Natural killer cell (primary cell): ENCODE data around the gene SLC8B1. TPM values are rescaled to one million over a fixed set of nuclear protein-coding genes. Genes with fewer than 3 reads are reported as not detected.

ENCODE experiments used
- ATAC-seq, 3 donors: fragments of 150-1000 bp in 2 of 3; fragments of 200-7000 bp in 1 of 3; cut with Tn5 transposase; 1 replicate in 1 of 3; 2 replicates in 2 of 3; pipeline ENCODE4 v1.10.0; 2021; ENCODE audit warnings: mild to moderate bottlenecking in 2 of 3, moderate library complexity in 2 of 3
- DNase-seq, 2 donors: peaks; one replicate each; pipeline versions ENCODE4 v3.0.0 to v3.0.0-alpha.2; 2013 to 2021; ENCODE audit warnings: mixed read lengths in 1 of 2
- H3K27ac ChIP-seq: one replicate; pipeline ENCODE4 v1.5.1; 2013; ENCODE audit warnings: mild to moderate bottlenecking, low read length
- H3K27me3 ChIP-seq: one replicate; pipeline ENCODE4 v1.6.1; 2013; ENCODE audit warnings: low read length; ENCODE audit not compliant: control insufficient read depth, insufficient read depth
- H3K36me3 ChIP-seq: one replicate; pipeline ENCODE4 v1.6.1; 2013; ENCODE audit warnings: low read length; ENCODE audit not compliant: control insufficient read depth, insufficient read depth
- H3K4me1 ChIP-seq: one replicate; pipeline ENCODE4 v1.6.1; 2013; ENCODE audit warnings: low read length; ENCODE audit not compliant: control insufficient read depth, insufficient read depth
- H3K4me3 ChIP-seq: one replicate; pipeline ENCODE4 v1.5.1; 2013; ENCODE audit warnings: low read length
- H3K9me3 ChIP-seq: one replicate; pipeline ENCODE4 v1.6.1; 2013; ENCODE audit warnings: low read length; ENCODE audit not compliant: control insufficient read depth, insufficient read depth
- H3K27ac Mint-ChIP-seq, 2 donors: one replicate each; pipeline ENCODE4 v1.8.0; 2022; ENCODE audit warnings: mild to moderate bottlenecking in 2 of 2, mixed read lengths in 2 of 2, moderate library complexity in 1 of 2
- H3K27me3 Mint-ChIP-seq, 2 donors: one replicate each; pipeline ENCODE4 v1.8.0; 2022; ENCODE audit warnings: low read depth in 2 of 2, mixed read lengths in 2 of 2
- H3K36me3 Mint-ChIP-seq: one replicate; pipeline ENCODE4 v1.8.0; 2022; ENCODE audit warnings: mixed read lengths
- H3K4me1 Mint-ChIP-seq, 2 donors: one replicate each; pipeline ENCODE4 v1.8.0; 2022; ENCODE audit warnings: mixed read lengths in 2 of 2
- H3K4me3 Mint-ChIP-seq: one replicate; pipeline ENCODE4 v1.8.0; 2022; ENCODE audit warnings: mild to moderate bottlenecking, moderate library complexity, mixed read lengths
- H3K9me3 Mint-ChIP-seq, 2 donors: one replicate each; pipeline ENCODE4 v1.8.0; 2022; ENCODE audit warnings: mixed read lengths in 2 of 2
- WGBS: methylation state at CpG from one replicate; pipeline ENCODE4 v1.1.7; 2013; ENCODE audit warnings: missing lambda C conversion rate; ENCODE audit not compliant: insufficient coverage; 5-methylcytosine and 5-hydroxymethylcytosine counted together
- intact Hi-C: fragments of 100-400 bp; cut with micrococcal nuclease; formaldehyde crosslinking; loops from one replicate; pipeline ENCODE4 v1.14.2; 2022
- total RNA-seq, 4 donors: library from RNA; stranded (reverse); fragments of 120-200 nt in 1 of 4; gene quantifications; one replicate each; pipeline versions ENCODE4 v1.2.3 to v1.2.4, GENCODE V29; 2013 to 2022
- TF ChIP-seq, protein P1 (sequence below): fragments of 200-600 bp; IDR thresholded peaks from one replicate; pipeline ENCODE4 v1.8.0; 2022; ENCODE audit warnings: antibody characterized with exemption

SLC8B1 gene
- total RNA-seq, 3 donors from 2014 or later (not counting 1 experiment from before 2014, with no cell fraction given) = 26.1 to 34.4 (median 31.2) TPM

- Histone ChIP-seq H3K9me3 (no peaks in the 10 kb centered on the region), H3K4me1 (no peaks in the 10 kb centered on the region), H3K27me3 (no peaks in the 10 kb centered on the region), H3K36me3 (no peaks in the 10 kb centered on the region), H3K4me3 (no peak overlapping the region), H3K27ac (no peak overlapping the region)
- no peaks in the 10 kb centered on the region for H3K4me1 Mint-ChIP-seq
- H3K36me3 Mint-ChIP-seq = no peaks in the 10 kb centered on the region
- no peak overlapping the region for H3K4me3 Mint-ChIP-seq
- intact Hi-C loops = no loop called here
- H3K27ac Mint-ChIP-seq = no peak overlapping the region
- no peaks in the 10 kb centered on the region for H3K9me3 Mint-ChIP-seq
- ATAC-seq = no peak
- no peak for DNase-seq
- WGBS = 94% methylated on average over 12 of the region's 12 CpGs
- no peaks in the 10 kb centered on the region for H3K27me3 Mint-ChIP-seq
- TF ChIP-seq, protein P1, sequence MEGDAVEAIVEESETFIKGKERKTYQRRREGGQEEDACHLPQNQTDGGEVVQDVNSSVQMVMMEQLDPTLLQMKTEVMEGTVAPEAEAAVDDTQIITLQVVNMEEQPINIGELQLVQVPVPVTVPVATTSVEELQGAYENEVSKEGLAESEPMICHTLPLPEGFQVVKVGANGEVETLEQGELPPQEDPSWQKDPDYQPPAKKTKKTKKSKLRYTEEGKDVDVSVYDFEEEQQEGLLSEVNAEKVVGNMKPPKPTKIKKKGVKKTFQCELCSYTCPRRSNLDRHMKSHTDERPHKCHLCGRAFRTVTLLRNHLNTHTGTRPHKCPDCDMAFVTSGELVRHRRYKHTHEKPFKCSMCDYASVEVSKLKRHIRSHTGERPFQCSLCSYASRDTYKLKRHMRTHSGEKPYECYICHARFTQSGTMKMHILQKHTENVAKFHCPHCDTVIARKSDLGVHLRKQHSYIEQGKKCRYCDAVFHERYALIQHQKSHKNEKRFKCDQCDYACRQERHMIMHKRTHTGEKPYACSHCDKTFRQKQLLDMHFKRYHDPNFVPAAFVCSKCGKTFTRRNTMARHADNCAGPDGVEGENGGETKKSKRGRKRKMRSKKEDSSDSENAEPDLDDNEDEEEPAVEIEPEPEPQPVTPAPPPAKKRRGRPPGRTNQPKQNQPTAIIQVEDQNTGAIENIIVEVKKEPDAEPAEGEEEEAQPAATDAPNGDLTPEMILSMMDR = no peak
These were observed 65.5 kb downstream of the SLC8B1 start for GRCh38 chr12:113269257-113269943.

DNA sequence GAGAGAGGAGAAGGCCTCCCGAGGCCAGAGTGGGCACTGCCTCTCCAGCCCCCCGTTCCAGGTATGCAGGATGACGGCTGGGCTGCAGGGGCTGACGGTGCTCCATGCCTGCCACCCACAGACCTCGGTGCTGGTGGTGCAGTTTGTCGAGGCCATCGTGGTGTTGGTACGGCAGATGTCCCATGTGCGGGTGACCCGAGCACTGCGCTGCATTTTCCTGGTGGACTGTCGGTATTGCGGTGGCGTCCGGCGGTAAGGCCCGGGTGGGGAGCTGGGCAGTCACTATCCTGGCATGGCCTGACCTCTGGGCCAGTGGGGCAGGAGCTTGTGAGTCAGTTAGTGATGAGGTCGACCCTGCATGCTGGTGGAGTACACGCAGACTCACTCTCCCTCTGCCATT is 66.3 kb downstream of the SLC8B1 start:
- H3K36me3 Mint-ChIP-seq = no peaks in the 10 kb centered on the region
- no peaks in the 10 kb centered on the region for H3K27me3 ChIP-seq
- no peak for ATAC-seq

GRCh38 chr12:113268136-113268535 is 66.8 kb downstream of the SLC8B1 start:
- Histone ChIP-seq H3K36me3 (no peaks in the 10 kb centered on the region), H3K27ac (no peak overlapping the region), H3K9me3 (no peaks in the 10 kb centered on the region), H3K27me3 (no peaks in the 10 kb centered on the region), H3K4me1 (no peaks in the 10 kb centered on the region), H3K4me3 (no peak overlapping the region)
- intact Hi-C loops = no loop called here
- 96% methylated on average over 12 of the region's 12 CpGs for WGBS
- no peak for ATAC-seq
- TF ChIP-seq, protein P1 = no peak
- DNase-seq = no peak
- no peaks in the 10 kb centered on the region for H3K27me3 Mint-ChIP-seq
- H3K27ac Mint-ChIP-seq = no peak overlapping the region
- H3K9me3 Mint-ChIP-seq = no peaks in the 10 kb centered on the region
- no peak overlapping the region for H3K4me3 Mint-ChIP-seq
- H3K4me1 Mint-ChIP-seq = no peaks in the 10 kb centered on the region
- H3K36me3 Mint-ChIP-seq = no peaks in the 10 kb centered on the region

More for the DNA sequence above, 66.3 kb downstream of the SLC8B1 start:
- no peaks in the 10 kb centered on the region for H3K27me3 Mint-ChIP-seq
- H3K4me1 Mint-ChIP-seq = no peaks in the 10 kb centered on the region
- no peak overlapping the region for H3K4me3 Mint-ChIP-seq
- H3K27ac Mint-ChIP-seq = no peak overlapping the region
- TF ChIP-seq, protein P1 = no peak
- intact Hi-C loops = no loop called here
- H3K9me3 Mint-ChIP-seq = no peaks in the 10 kb centered on the region
- no peak for DNase-seq
- WGBS = 96% methylated on average over 19 of the region's 19 CpGs
- H3K36me3 ChIP-seq = no peaks in the 10 kb centered on the region
- no peak overlapping the region for H3K27ac ChIP-seq
- no peaks in the 10 kb centered on the region for H3K4me1 ChIP-seq
- no peaks in the 10 kb centered on the region for H3K9me3 ChIP-seq
- no peak overlapping the region for H3K4me3 ChIP-seq

DNA sequence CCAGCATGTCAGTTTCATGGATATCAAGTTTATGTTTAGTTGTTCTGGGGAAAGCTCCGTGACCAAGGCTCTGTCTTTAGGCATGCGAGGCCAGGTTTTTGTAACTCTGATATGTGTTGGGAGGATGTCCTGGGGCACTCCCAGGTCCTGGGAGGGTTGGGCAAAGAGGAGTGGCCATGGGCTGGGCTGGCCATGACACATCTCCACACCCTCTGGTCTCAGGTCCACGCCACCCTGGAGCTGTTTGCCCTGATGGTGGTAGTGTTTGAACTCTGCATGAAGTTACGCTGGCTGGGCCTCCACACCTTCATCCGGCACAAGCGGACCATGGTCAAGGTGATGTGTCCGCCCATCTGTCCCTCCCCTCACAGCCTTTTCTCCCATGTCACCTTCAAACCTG is 67.3 kb downstream of the SLC8B1 start:
- Histone ChIP-seq H3K9me3 (no peaks in the 10 kb centered on the region), H3K36me3 (no peaks in the 10 kb centered on the region), H3K4me1 (peaks cover 1% of the 10 kb centered on the region), H3K4me3 (no peak overlapping the region), H3K27me3 (no peaks in the 10 kb centered on the region), H3K27ac (no peak overlapping the region)
- intact Hi-C loops = no loop called here
- Mint-ChIP-seq H3K4me3 (no peak overlapping the region), H3K4me1 (peaks cover 0 to under 1% of the 10 kb centered on the region in 2 donors), H3K27ac (no peak overlapping the region), H3K27me3 (no peaks in the 10 kb centered on the region), H3K36me3 (no peaks in the 10 kb centered on the region), H3K9me3 (no peaks in the 10 kb centered on the region)
- TF ChIP-seq, protein P1 = no peak
- DNase-seq (no peak), ATAC-seq (no peak)
- 100% methylated on average over 7 of the region's 7 CpGs for WGBS
